Activated naive CD4-positive, alpha-beta T cell treated with anti-CD3 and anti-CD28 coated beads, Interleukin-2, amount 50 U/mL, for 72 hours (primary cell): ENCODE results near the gene OR5J2. TPM values are rescaled to one million over a fixed set of nuclear protein-coding genes. Genes with fewer than 3 reads are reported as not detected.
"Not testable (repeated sequence)": the region's sequence is repeated elsewhere in the genome, so short reads cannot be mapped to it uniquely, and the experiment has no call there.

Source experiments
- ATAC-seq, 2 donors: fragments of 150-1000 bp; cut with Tn5 transposase; 2 replicates each; pipeline ENCODE4 v1.10.0; 2021; ENCODE audit warnings: mild to moderate bottlenecking in 2 of 2, moderate library complexity in 2 of 2
- DNase-seq, 2 donors: peaks; one replicate each; pipeline ENCODE4 v3.0.0; 2021 to 2022; ENCODE audit warnings: low spot score in 2 of 2
- H3K27ac Mint-ChIP-seq, 2 donors: one replicate each; pipeline ENCODE4 v1.8.0; 2022; ENCODE audit warnings: mild to moderate bottlenecking in 2 of 2, mixed read lengths in 2 of 2
- H3K36me3 Mint-ChIP-seq, 2 donors: one replicate each; pipeline ENCODE4 v1.8.0; 2022; ENCODE audit warnings: mixed read lengths in 2 of 2
- H3K9me3 Mint-ChIP-seq, 2 donors: one replicate each; pipeline ENCODE4 v1.8.0; 2022; ENCODE audit warnings: mixed read lengths in 2 of 2
- total RNA-seq, 2 donors: library from RNA; stranded (reverse); gene quantifications; one replicate each; pipeline ENCODE4 v1.2.3, GENCODE V29; 2022

The OR5J2 gene
- not detected for total RNA-seq

- ATAC-seq (no peak), DNase-seq (no peak)
- Mint-ChIP-seq H3K27ac (no peak within 1 kb of the TSS), H3K9me3 (peaks cover 13 to 16% of the 10 kb centered on the region in 2 donors), H3K36me3 (peaks cover 0 to 8% of the 10 kb centered on the region in 2 donors)
Measured at GRCh38 chr11:56176318-56176717, at the start of gene OR5J2. OR5J2 (plus strand) TSS chr11:56176618; CDS start chr11:56176618, 0 bp downstream.

GRCh38 chr11:56140151-56140661, 36.2 kb upstream of the OR5J2 start, which contains the start of gene OR8J3:
OR8J3 (minus strand) TSS chr11:56140201; CDS start chr11:56137718, 2,483 bp downstream.
- no peak within 1 kb of the TSS for H3K27ac Mint-ChIP-seq
- H3K36me3 Mint-ChIP-seq, result no peaks in the 10 kb centered on the region
- no peak for DNase-seq
- peaks cover 12 to 16% of the 10 kb centered on the region in 2 donors for H3K9me3 Mint-ChIP-seq
- ATAC-seq, result no peak

DNA sequence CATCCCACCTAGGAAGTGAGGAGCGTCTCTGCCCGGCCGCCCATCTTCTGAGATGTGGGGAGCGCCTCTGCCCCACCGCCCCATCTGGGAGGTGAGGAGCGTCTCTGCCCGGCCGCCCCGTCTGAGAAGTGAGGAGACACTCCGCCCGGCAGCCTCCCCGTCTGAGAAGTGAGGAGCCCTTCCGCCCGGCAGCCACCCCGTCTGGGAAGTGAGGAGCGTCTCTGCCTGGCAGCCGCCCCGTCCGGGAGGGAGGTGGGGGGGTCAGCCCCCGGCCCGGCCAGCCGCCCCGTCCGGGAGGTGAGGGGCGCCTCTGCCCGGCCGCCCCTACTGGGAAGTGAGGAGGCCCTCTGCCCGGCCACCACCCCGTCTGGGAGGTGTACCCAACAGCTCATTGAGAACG, 32.7 kb upstream of the OR5J2 start:
- H3K36me3 Mint-ChIP-seq, ATAC-seq, H3K27ac Mint-ChIP-seq, DNase-seq: not testable (repeated sequence)
- peaks cover 8 to 13% of the 10 kb centered on the region in 2 donors for H3K9me3 Mint-ChIP-seq

- H3K36me3 Mint-ChIP-seq, result peaks cover 0 to 11% of the 10 kb centered on the region in 2 donors
- ATAC-seq (no peak), DNase-seq (no peak)
- peaks cover 24 to 35% of the 10 kb centered on the region in 2 donors for H3K9me3 Mint-ChIP-seq
- H3K27ac Mint-ChIP-seq, result no peak overlapping the region
Measured at GRCh38 chr11:56151376-56151775, 25.0 kb upstream of the OR5J2 start.

DNA sequence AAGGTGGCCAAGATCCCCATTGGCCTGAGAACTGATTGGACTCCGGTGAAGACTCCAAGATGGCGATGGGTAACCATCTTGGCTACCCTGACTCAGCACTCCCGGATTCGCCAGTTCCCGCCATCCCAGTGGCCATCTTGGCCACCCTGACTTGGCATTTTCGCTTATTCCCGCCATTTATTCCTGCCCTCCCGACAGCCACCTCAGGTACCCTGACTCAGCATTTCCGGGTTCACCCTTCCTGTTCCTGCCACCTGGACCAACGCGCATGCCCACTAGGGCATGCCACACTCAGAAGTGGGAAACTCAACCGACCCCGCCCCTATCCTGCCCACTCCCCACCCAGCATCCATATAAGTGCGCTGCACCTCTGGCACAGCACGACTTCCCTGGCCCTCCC, 24.1 kb upstream of the OR5J2 start:
- H3K27ac Mint-ChIP-seq, result no peak overlapping the region

GRCh38 chr11:56160217-56160616, 16.2 kb upstream of the OR5J2 start, which contains the start of gene OR8K5:
OR8K5 (minus strand) TSS chr11:56160317; CDS start chr11:56160317, 0 bp downstream.
- no peaks in the 10 kb centered on the region for H3K36me3 Mint-ChIP-seq
- peaks cover 6 to 27% of the 10 kb centered on the region in 2 donors for H3K9me3 Mint-ChIP-seq
- no peak within 1 kb of the TSS for H3K27ac Mint-ChIP-seq
- ATAC-seq (no peak), DNase-seq (no peak)

More for the DNA sequence above, 24.1 kb upstream of the OR5J2 start:
- no peak for ATAC-seq
- Mint-ChIP-seq H3K9me3 (peaks cover 24 to 42% of the 10 kb centered on the region in 2 donors), H3K36me3 (peaks cover 0 to 11% of the 10 kb centered on the region in 2 donors)
- DNase-seq, result no peak

DNA sequence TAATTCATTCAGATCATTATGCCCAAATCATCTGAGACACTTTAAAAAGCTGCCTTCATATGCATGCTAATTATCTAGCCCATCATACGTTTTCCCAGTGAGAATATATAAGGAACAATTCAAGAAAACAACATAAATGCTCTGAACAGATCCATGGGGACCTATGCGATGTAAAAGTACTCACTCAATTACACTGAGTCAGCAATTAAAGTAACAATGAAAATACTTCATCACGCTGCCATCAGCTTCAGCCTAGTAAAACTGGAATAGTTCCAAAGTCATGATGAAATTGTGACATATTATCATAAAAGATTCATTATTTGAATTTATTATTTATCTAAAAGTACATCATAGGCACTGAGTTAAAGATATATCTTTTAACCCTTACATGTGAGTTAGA, 12.6 kb upstream of the OR5J2 start:
- peaks cover 0 to 4% of the 10 kb centered on the region in 2 donors for H3K36me3 Mint-ChIP-seq
- ATAC-seq (no peak), DNase-seq (no peak)
- H3K27ac Mint-ChIP-seq, result no peak overlapping the region
- H3K9me3 Mint-ChIP-seq, result peaks cover 14 to 16% of the 10 kb centered on the region in 2 donors

DNA sequence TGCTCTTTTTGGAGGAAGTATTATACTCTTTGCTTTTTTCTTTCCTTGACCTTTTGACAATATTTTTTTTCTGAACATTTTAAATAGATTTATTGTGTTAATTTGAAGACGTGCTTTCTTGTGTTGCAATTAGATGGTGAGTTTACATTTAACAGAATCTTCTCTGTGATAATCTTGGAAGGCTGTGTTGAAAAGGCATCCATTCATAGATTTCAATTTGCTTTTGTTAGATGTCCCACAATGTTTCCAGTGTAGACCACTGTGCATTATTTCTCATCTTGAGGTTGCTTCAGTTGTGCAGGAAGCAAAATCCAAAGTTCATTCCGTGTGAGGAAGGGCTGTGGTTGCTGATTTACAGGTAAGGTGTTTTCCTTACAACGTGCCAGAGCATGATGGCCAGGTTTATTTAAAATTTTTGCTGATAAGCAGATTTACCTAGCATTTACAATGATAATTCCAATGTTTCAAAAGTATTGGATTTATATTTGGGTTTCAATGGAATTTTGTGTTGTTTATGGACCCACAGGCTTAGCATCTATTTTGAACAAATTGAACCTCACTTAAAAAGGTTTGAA, 4.1 kb upstream of the OR5J2 start:
- Mint-ChIP-seq H3K36me3 (peaks cover 0 to 6% of the 10 kb centered on the region in 2 donors), H3K27ac (no peak overlapping the region), H3K9me3 (peaks cover 13 to 20% of the 10 kb centered on the region in 2 donors)
- DNase-seq, result no peak
- ATAC-seq, result no peak

DNA sequence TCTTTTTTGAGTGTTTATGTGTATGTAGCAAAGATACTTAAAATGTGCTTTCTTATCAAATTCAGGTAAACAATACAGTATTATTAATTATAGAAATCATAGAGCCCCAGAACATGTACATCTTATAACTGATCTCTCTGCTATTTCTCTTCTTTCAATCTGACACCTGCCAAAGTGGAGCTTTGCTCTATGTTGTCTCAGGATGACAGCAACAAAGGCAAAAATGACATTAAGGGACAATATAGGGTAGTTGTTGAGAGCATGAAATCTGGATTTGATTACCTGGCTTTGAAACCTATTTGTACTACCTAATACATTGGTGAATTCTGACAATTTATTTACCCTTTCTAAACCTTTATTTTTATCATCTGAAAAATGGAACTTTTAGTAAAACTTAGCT, 7.0 kb downstream of the OR5J2 start:
- Mint-ChIP-seq H3K36me3 (peaks cover 0 to 5% of the 10 kb centered on the region in 2 donors), H3K27ac (no peak overlapping the region)

DNA sequence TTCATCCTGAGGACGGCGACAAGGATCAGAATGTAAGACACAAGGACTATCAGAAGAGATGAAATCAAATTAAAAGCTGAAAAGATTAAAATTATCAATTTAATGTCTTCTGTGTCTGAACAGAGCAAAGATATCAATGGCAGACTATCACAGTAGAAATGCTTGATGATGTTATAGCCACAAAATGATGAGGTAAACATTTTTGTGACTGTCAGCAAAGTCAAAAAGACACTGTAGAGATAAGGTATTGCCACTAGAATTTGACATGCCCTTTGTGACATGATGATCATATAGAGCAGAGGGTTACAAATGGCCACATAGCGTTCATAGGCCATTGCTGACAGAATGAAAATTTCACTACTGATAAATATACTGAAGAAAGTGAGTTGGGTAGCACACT, 12.2 kb downstream of the OR5J2 start:
- DNase-seq, result no peak
- H3K36me3 Mint-ChIP-seq, result peaks cover 0 to 3% of the 10 kb centered on the region in 2 donors
- no peak overlapping the region for H3K27ac Mint-ChIP-seq
- no peak for ATAC-seq
- H3K9me3 Mint-ChIP-seq, result peaks cover 12 to 22% of the 10 kb centered on the region in 2 donors

More for the DNA sequence above, 7.0 kb downstream of the OR5J2 start:
- H3K9me3 Mint-ChIP-seq, result peaks cover 20 to 25% of the 10 kb centered on the region in 2 donors
- no peak for DNase-seq
- no peak for ATAC-seq

DNA sequence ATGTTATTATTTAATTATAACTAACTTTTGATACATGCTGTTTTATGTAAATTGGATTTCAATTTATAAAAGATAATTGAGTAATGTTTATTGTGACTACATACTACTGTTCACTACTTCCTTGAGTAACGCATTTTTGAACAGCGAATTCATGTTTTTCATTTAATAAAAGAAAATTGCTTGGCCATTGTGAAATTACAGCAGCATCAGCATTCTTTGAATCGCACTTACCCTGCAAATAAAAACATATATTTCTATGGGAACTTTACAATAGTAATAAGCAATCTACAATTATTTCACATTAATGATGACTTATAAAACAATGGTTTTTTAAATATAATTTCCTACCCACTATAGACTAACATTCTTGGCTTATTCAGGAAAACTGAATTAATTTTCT, 20.3 kb downstream of the OR5J2 start:
- Mint-ChIP-seq H3K36me3 (peaks cover 0 to 4% of the 10 kb centered on the region in 2 donors), H3K27ac (no peak overlapping the region), H3K9me3 (peaks cover 10 to 18% of the 10 kb centered on the region in 2 donors)
- DNase-seq (no peak), ATAC-seq (no peak)

GRCh38 chr11:56197367-56197766, 20.9 kb downstream of the OR5J2 start:
- peaks cover 12 to 18% of the 10 kb centered on the region in 2 donors for H3K9me3 Mint-ChIP-seq
- H3K36me3 Mint-ChIP-seq, result peaks cover 0 to 4% of the 10 kb centered on the region in 2 donors
- ATAC-seq (no peak), DNase-seq (no peak)
- H3K27ac Mint-ChIP-seq, result no peak overlapping the region

DNA sequence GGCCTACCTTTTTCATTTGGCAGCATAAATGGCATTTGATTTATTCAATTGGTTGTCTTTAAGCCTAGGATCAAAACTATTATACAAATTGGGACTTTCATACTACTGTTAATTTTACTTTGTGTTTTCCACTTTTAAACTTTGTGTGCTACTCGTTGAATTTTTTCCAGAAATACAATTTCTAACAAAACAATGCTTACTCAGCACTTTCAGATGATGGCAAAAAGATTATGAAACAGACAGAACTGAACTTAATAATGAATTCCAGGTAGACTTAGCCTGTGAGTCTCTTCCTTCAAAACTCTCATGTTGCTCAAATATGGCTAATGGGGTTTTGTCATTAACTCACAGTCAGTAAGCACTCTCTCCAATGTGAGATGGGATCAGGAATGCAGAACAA, 31.4 kb downstream of the OR5J2 start:
- peaks cover 0 to 12% of the 10 kb centered on the region in 2 donors for H3K36me3 Mint-ChIP-seq
- DNase-seq (no peak), ATAC-seq (no peak)

DNA sequence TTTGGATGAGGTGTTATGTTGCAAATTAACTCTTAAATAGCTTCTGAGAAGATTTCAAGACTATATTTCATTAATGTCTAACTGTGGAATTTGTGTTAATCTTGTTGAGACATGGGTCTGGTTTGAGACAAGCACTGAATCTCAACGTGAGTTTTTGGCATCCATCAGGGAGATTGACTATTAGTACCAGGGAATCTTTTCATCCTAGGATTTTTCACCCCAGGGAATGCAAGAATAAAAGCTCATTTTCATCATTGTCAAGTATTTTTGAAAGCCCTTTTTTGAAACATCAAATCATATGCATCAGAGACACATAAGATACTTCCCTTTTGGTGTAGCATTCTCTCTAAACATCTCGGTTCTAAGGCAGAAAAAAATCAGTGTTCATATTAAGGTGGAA, 38.1 kb downstream of the OR5J2 start:
- Mint-ChIP-seq H3K27ac (no peak overlapping the region), H3K36me3 (peaks cover 0 to 13% of the 10 kb centered on the region in 2 donors), H3K9me3 (peaks cover 29 to 34% of the 10 kb centered on the region in 2 donors)
- no peak for ATAC-seq
- DNase-seq, result no peak

More for the DNA sequence above, 31.4 kb downstream of the OR5J2 start:
- no peak overlapping the region for H3K27ac Mint-ChIP-seq
- H3K9me3 Mint-ChIP-seq, result peaks cover 23 to 25% of the 10 kb centered on the region in 2 donors

DNA sequence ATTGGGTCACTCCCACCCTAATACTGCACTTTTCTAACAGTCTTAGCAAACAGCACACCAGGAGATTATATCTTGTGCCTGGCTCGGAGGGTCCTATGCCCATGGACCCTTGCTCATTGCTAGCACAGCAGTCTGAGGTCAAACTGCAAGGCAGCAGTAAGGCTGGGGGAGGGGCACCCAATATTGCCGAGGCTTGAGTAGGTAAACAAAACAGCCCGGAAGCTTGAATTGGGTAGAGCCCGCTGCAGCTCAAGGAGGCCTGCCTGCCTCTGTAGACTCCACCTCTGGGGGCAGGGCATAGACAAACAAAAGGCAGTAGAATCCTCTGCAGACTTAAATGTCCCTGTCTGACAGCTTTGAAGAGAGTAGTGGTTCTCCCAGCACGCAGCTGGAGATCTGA, 43.3 kb downstream of the OR5J2 start:
- H3K27ac Mint-ChIP-seq, ATAC-seq, DNase-seq: not testable (repeated sequence)
- peaks cover 35 to 36% of the 10 kb centered on the region in 2 donors for H3K9me3 Mint-ChIP-seq
- peaks cover 0 to 16% of the 10 kb centered on the region in 2 donors for H3K36me3 Mint-ChIP-seq
